Muscle of arm (tissue), 12 donors: ENCODE data around the gene HOXA4. TPM values are rescaled to one million over a fixed set of nuclear protein-coding genes. Genes with fewer than 3 reads are reported as not detected.

Experiments
- DNase-seq: peaks from one replicate; pipeline ENCODE4 v3.0.0-alpha.2; 2013
- polyA plus RNA-seq, 12 donors: library from polyadenylated mRNA; unstranded; fragments of 120-200 nt; gene quantifications; one replicate each; pipeline ENCODE4 v1.2.1, GENCODE V29; 2013; ENCODE audit not compliant: insufficient read length in 12 of 12

The HOXA4 gene
- polyA plus RNA-seq, 12 donors = 15.4 to 32.6 (median 27.3) TPM; not detected in 1

- DNase-seq = no peak
Observed at GRCh38 chr7:27138472-27138871, 7.9 kb upstream of the HOXA4 start.

GRCh38 chr7:27137640-27138315 lies 7.2 kb upstream of the HOXA4 start:
- DNase-seq = no peak

- DNase-seq = no peak
Observed at GRCh38 chr7:27134392-27134791, 3.8 kb upstream of the HOXA4 start.

GRCh38 chr7:27133409-27134231 lies 3.1 kb upstream of the HOXA4 start:
- DNase-seq = no peak

GRCh38 chr7:27132978-27133377 lies 2.4 kb upstream of the HOXA4 start:
- no peak for DNase-seq

- DNase-seq = no peak
Observed at GRCh38 chr7:27132214-27132613, 1.7 kb upstream of the HOXA4 start.

GRCh38 chr7:27131390-27131819 lies 848 bp upstream of the HOXA4 start:
- DNase-seq = no peak

- DNase-seq = no peak
Observed at GRCh38 chr7:27129729-27130539, 623 bp downstream of the HOXA4 start.

GRCh38 chr7:27128776-27129728 lies 1.5 kb downstream of the HOXA4 start:
- DNase-seq = no peak

- no peak for DNase-seq
Observed at GRCh38 chr7:27128034-27128433, 2.5 kb downstream of the HOXA4 start.

- DNase-seq = no peak
Observed at GRCh38 chr7:27126596-27127327, 3.8 kb downstream of the HOXA4 start.

- DNase-seq = no peak
Observed at GRCh38 chr7:27125986-27126394, 4.6 kb downstream of the HOXA4 start.

- DNase-seq = no peak
Observed at GRCh38 chr7:27124902-27125689, 5.5 kb downstream of the HOXA4 start.

- no peak for DNase-seq
Observed at GRCh38 chr7:27124096-27124901, 6.3 kb downstream of the HOXA4 start.

- DNase-seq = no peak
Observed at GRCh38 chr7:27123477-27124053, 7.0 kb downstream of the HOXA4 start.

- DNase-seq = no peak
Observed at GRCh38 chr7:27123007-27123476, 7.5 kb downstream of the HOXA4 start.

GRCh38 chr7:27122077-27122910 lies 8.3 kb downstream of the HOXA4 start:
- no peak for DNase-seq
